SK-N-SH treated with all-trans-retinoic acid at 6 μM for 48 hours (cell line): Measurements from ENCODE around the gene YAF2.

ENCODE experiments used
- ESRRG ChIP-seq: fragments of 250-450 bp; sonication (Bioruptor Pico); IDR thresholded peaks from 2 replicates; pipeline ENCODE4 v1.6.1; 2021; ENCODE audit warnings: mild to moderate bottlenecking
- ZNF70 ChIP-seq: fragments of 450-650 bp; formaldehyde crosslinking; IDR thresholded peaks from 2 replicates; pipeline ENCODE4 v1.5.0; 2020; ENCODE audit warnings: mild to moderate bottlenecking, moderate library complexity

- no peak for TF ChIP-seq ESRRG (CRISPR knock-in tag)
- TF ChIP-seq ZNF70 (CRISPR knock-in tag): no peak
Observed at GRCh38 chr12:42236017-42236416, 2.0 kb downstream of the YAF2 start.
